ENCODE measurements around the gene MEOX2.

DNA sequence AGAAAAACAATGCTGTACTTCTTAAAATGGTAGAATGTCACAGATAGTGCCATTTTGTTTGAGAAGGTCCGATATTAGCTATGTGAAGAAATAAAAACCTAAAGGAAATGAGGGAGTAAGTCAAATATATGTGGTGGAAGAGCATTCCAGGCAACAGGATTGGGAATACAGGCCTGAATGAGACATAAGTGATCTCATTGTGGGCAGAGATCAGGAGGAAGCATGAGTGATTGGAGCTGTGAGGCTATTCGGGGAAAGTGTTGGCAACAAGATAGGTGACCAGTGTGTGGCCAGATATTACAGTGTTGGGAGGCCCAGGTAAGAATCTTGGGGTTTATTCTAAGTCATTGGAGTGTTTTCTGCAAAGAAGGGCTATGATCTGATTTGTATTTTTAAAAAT, 83.4 kb downstream of the MEOX2 start:
- TF ChIP-seq, protein P1, sequence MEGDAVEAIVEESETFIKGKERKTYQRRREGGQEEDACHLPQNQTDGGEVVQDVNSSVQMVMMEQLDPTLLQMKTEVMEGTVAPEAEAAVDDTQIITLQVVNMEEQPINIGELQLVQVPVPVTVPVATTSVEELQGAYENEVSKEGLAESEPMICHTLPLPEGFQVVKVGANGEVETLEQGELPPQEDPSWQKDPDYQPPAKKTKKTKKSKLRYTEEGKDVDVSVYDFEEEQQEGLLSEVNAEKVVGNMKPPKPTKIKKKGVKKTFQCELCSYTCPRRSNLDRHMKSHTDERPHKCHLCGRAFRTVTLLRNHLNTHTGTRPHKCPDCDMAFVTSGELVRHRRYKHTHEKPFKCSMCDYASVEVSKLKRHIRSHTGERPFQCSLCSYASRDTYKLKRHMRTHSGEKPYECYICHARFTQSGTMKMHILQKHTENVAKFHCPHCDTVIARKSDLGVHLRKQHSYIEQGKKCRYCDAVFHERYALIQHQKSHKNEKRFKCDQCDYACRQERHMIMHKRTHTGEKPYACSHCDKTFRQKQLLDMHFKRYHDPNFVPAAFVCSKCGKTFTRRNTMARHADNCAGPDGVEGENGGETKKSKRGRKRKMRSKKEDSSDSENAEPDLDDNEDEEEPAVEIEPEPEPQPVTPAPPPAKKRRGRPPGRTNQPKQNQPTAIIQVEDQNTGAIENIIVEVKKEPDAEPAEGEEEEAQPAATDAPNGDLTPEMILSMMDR (IDR thresholded peaks at IDR 0.05), result no peak
- TF ChIP-seq, protein P2, sequence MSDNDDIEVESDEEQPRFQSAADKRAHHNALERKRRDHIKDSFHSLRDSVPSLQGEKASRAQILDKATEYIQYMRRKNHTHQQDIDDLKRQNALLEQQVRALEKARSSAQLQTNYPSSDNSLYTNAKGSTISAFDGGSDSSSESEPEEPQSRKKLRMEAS (IDR thresholded peaks at IDR 0.05; ENCODE audit: low read depth), result no peak

Measured in SK-N-SH (cell line).